ENCODE measurements around the gene WDR93. TPM values are rescaled to one million over a fixed set of nuclear protein-coding genes. Genes with fewer than 3 reads are reported as not detected.

The WDR93 gene
- total RNA-seq, 1 donor from 2014 or later, result not detected

DNA sequence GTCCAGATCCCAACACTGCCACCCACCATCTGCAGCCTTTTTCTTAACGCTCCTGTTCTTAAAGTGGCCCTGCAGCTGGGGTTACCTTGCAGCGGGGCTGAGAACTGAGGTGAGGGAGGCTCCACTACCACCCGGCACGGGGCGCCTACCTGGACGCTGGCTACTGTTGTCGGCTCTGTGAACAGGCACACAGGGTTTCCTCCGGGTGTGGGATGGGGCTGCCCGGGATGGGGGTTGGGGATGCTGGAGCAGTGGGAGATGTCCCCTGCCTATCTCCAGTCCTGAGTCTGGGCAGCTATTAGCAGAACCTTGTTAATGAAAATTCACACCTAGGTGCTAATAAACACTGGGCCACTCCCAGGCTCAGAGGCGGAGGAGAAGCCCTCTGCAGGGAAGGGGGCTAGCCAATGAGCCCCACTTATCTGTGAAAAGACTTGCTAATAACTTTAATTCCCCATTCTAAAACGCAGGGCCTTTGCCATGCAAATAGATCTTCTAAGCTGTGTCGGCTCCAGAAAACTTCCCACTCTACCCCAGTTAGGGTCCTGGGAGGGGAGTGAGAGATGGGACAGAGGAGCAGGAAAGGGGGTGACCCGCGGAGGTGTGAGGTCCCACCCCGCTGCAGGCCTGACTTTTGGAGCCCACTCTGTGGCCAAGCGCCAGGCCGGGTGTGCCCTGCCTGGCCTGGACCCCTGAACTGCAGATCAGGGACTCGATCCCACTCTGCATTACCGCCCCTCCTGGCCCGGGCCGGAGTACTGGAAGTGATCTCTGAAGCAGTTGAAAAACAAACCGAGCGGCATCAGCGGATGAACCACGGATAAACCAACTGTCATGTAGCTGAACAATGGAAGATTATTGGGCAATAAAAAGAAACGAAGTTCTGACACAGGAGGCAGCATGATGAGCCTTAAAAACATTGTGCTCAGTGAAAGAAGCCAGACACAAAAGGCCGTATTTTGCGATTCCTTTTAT lies 57.4 kb downstream of the WDR93 start:
- no peak for DNase-seq (ENCODE audit: low read depth)
- Histone ChIP-seq H3K27me3 (ENCODE audit: control insufficient read depth, insufficient read depth, low read length) (peaks cover 10% of the 10 kb centered on the region), H3K36me3 (ENCODE audit: control insufficient read depth, insufficient read depth, low read length) (no peaks in the 10 kb centered on the region), H3K4me3 (ENCODE audit: low read depth, low read length) (no peak overlapping the region)
- TF ChIP-seq, protein P1, sequence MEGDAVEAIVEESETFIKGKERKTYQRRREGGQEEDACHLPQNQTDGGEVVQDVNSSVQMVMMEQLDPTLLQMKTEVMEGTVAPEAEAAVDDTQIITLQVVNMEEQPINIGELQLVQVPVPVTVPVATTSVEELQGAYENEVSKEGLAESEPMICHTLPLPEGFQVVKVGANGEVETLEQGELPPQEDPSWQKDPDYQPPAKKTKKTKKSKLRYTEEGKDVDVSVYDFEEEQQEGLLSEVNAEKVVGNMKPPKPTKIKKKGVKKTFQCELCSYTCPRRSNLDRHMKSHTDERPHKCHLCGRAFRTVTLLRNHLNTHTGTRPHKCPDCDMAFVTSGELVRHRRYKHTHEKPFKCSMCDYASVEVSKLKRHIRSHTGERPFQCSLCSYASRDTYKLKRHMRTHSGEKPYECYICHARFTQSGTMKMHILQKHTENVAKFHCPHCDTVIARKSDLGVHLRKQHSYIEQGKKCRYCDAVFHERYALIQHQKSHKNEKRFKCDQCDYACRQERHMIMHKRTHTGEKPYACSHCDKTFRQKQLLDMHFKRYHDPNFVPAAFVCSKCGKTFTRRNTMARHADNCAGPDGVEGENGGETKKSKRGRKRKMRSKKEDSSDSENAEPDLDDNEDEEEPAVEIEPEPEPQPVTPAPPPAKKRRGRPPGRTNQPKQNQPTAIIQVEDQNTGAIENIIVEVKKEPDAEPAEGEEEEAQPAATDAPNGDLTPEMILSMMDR (IDR thresholded peaks at IDR 0.05; ENCODE audit: insufficient read depth, low read length, severe bottlenecking), result no peak
- no peak for FAIRE-seq

DNA sequence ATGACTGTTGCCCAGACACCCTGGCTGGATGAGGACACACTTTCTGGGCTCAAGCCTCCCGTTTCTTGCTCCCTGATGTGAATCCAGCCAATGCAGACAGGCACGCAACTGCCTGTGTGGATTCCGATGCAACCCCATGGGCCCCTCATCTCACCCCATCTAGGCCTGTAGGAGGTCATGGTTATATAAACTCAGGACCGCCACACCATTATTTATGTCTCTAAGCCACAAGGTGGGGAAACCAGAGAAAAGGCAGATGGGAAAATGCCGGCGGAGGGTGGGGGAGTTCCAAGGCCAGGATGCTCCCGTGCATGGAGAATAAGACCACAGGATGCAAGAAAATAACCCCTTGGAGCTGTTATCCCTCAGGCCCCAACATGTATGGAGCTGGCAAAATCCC lies 58.4 kb downstream of the WDR93 start:
- TF ChIP-seq, protein P1 (IDR thresholded peaks at IDR 0.05; ENCODE audit: insufficient read depth, low read length, severe bottlenecking), result no peak
- no peak overlapping the region for H3K4me3 ChIP-seq (ENCODE audit: low read depth, low read length)

DNA sequence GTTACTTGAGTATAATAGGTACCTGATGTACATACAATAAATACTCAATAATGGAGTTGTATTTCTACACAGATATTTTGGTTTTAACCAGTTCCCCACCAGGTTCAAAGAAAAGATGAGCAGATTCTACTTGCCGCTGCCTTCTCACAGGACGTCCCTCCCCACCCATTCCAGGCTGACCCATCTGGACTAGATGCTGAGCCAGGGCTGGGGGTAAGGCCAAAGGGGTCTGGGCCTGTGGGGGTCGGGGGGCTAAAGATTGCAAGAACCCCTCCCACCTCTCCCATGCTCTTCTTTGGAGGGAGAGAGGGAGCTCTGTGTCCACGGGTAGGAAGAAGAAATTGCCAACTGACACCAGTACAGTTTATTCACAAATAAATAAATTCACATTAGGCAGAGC lies 58.9 kb downstream of the WDR93 start:
- TF ChIP-seq, protein P1 (IDR thresholded peaks at IDR 0.05; ENCODE audit: insufficient read depth, low read length, severe bottlenecking), result no peak
- Histone ChIP-seq H3K4me3 (ENCODE audit: low read depth, low read length) (no peak overlapping the region), H3K27me3 (ENCODE audit: control insufficient read depth, insufficient read depth, low read length) (peaks cover 10% of the 10 kb centered on the region), H3K36me3 (ENCODE audit: control insufficient read depth, insufficient read depth, low read length) (no peaks in the 10 kb centered on the region)
- DNase-seq (ENCODE audit: low read depth) (no peak), FAIRE-seq (no peak)

More for the DNA sequence above, 58.4 kb downstream of the WDR93 start:
- FAIRE-seq (no peak), DNase-seq (ENCODE audit: low read depth) (no peak)
- H3K36me3 ChIP-seq (ENCODE audit: control insufficient read depth, insufficient read depth, low read length), result no peaks in the 10 kb centered on the region
- peaks cover 10% of the 10 kb centered on the region for H3K27me3 ChIP-seq (ENCODE audit: control insufficient read depth, insufficient read depth, low read length)

DNA sequence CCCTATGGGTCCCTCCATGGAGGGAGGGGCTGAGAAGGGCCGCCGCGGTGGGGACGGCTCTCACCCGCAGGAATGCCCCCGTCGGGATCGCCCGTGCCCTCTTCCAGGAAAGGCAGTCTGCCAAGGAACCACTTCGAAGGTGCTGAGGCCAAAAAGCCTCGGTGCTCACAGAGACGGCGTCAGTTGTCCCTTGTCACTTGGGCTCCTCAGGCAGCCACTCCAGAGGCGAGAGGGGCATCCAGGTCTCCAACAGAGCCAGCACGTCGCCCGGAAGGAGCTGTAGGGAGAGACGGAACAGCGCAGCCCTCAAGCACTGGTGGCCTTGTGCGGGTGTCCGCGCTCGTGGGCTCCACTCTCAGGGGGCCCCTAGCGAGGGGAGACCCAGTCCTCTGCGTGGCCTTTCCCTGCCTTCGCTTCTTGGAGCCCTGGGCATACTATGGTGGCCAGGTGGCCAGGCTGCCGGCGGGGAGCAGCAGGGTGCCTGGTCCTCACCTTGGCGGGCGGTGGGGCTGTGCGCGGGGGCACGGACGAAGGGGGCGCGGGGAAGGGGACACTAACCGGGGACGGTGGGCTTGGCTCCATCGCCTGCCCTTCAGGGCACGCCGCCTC lies 59.4 kb downstream of the WDR93 start:
- TF ChIP-seq, protein P1 (IDR thresholded peaks at IDR 0.05; ENCODE audit: insufficient read depth, low read length, severe bottlenecking), result no peak

DNA sequence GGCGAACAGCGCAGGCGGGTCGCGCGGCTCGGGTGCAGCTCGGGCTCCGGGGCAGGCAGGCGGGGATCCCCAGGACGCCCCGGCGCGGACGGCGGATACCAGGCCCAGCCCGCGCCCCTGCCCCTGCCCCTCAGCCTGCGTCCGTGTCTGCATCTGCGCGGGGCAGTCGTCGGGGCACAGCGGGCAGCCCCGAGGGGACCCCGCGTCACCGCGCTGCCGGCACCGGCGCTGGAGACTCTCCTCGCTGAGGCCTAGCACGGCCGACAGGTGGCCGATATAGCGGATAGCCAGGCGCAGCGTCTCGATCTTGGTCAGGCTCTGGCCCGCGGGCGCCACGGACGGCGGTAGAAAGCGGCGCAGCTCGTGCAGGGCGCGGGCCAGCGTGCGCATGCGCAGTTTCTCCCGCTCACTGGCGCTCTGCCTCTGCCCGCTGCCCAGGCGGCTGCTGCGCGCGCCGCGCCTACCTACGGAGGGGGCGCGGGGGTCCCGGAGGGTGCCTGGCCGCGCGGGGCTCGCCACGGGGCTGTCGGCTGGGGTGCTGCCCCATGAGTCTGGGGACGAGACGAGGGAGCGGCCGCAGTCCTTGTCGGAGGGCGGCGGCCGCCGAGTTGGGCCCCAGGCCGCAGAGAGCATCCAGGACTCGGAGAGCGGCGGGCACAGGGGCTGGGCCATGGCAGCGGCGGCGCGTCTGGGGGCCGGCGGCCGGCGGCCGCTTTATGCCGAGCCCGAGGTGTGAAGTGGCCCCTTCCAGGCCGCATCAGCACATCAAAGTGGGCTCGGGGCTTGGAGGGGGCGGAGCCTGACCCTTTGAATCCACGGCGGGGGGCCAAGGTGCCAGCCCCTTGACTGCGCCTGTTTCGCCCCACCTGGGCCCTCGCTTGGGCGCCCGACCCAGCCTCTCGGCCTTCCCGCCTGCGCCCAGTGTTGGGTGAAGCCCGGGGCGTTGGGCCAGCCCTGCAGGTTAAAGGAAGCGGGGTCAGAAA lies 60.2 kb downstream of the WDR93 start, which contains the start of gene MESP1:
Gene MESP1 (minus strand): TSS at position 690 of the 983 bp plus-strand sequence. CDS start 18 bp downstream, at position 672.
- FAIRE-seq (no peak), DNase-seq (ENCODE audit: low read depth) (peak; percentile 76)
- Histone ChIP-seq H3K27me3 (ENCODE audit: control insufficient read depth, insufficient read depth, low read length) (peaks cover 10% of the 10 kb centered on the region), H3K4me3 (ENCODE audit: low read depth, low read length) (peak within 1 kb of the TSS; percentile 39), H3K36me3 (ENCODE audit: control insufficient read depth, insufficient read depth, low read length) (no peaks in the 10 kb centered on the region)
- TF ChIP-seq, protein P1 (IDR thresholded peaks at IDR 0.05; ENCODE audit: insufficient read depth, low read length, severe bottlenecking), result peak; percentile 87

More for the DNA sequence above, 59.4 kb downstream of the WDR93 start:
- Histone ChIP-seq H3K27me3 (ENCODE audit: control insufficient read depth, insufficient read depth, low read length) (peaks cover 10% of the 10 kb centered on the region), H3K36me3 (ENCODE audit: control insufficient read depth, insufficient read depth, low read length) (no peaks in the 10 kb centered on the region), H3K4me3 (ENCODE audit: low read depth, low read length) (peak overlapping the region; percentile 30)
- no peak for FAIRE-seq
- DNase-seq (ENCODE audit: low read depth), result no peak

Data from bronchial epithelial cell (primary cell).